AG09309 (cell line): ENCODE measurements around the gene AXL.

Experiments used
- DNase-seq: peaks from one replicate; pipeline ENCODE4 v3.0.0-alpha.2; 2010; ENCODE audit warnings: low read depth
- H3K4me3 ChIP-seq: 2 replicates; pipeline ENCODE4 v1.5.1; 2011; ENCODE audit warnings: mild to moderate bottlenecking, low read depth, low read length, moderate library complexity; ENCODE audit not compliant: control insufficient read depth
- CTCF ChIP-seq: IDR thresholded peaks from 2 replicates; pipeline ENCODE4 v1.5.1; 2011; ENCODE audit warnings: mild to moderate bottlenecking, low read depth, low read length, inconsistent platforms; ENCODE audit not compliant: insufficient read depth, control insufficient read depth; ENCODE audit errors: missing control alignments

The AXL gene

GRCh38 chr19:41263850-41264580 lies 45.0 kb downstream of the AXL start, which contains the start of gene HNRNPUL1:
Gene HNRNPUL1 (plus strand): TSS chr19:41264372. CDS start chr19:41264504, 132 bp downstream.
- peak; percentile 100 for DNase-seq
- peak within 1 kb of the TSS; percentile 94 for H3K4me3 ChIP-seq
- TF ChIP-seq CTCF: peak; percentile 10

DNA sequence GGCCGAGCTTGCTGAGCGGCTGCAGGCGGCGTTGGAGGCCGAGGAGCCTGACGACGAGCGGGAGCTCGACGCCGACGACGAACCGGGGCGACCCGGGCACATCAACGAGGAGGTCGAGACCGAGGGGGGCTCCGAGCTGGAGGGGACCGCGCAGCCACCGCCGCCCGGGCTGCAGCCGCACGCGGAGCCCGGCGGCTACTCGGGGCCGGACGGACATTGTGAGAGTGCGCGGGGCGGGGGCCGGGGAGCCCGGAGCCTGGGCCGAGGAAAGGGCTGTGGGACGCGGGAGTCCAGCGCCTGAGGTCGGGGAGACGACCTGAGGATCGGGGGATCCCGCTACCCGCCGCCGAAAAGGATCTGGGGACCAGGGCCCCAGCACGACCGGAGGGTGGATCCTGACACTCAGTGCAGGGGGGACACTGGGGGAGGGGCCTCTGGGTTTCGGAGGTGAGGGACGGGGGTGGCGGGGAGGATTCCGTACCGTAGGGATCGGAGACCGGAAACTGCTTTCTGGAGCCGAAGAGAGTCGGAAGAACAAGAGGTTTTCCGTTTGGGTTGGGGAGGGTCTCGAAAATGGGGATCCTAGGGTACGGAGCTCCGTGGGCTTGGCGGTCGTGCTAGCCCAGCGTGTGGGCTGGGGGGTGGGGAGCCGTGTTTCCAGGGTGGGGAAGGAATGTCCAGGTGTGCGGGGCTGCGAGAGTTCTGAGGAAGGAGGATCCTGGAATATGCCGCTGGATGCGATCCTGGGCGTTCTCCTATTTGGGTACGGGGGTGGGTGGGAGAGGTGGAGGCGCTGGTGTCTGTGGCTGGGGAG lies 45.8 kb downstream of the AXL start:
- no peak for TF ChIP-seq CTCF

GRCh38 chr19:41265395-41266153 lies 46.6 kb downstream of the AXL start:
- no peak for DNase-seq
- TF ChIP-seq CTCF: no peak
- H3K4me3 ChIP-seq: peak overlapping the region; percentile 94

More for the DNA sequence above, 45.8 kb downstream of the AXL start:
- H3K4me3 ChIP-seq: peak overlapping the region; percentile 94
- DNase-seq: no peak

DNA sequence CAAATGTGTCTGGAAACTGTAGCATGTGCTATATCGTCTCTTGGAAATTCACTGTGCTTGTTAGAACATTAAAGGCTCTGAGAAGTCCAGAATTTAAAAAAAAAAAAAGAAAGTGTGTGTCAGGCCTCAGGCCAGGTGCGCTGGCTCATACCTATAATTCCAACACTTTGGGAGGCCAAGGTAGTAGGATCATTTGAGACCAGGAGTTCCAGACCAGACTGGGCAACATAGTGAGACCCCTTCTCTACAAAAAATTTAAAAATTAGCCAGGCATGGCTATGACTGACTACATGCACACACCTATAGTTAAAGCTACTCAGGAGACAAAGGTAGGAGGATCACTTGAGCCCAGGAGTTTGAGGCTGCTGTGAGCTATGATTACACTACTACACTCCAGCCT lies 50.0 kb downstream of the AXL start:
- no peak for TF ChIP-seq CTCF
- DNase-seq: no peak
- no peak overlapping the region for H3K4me3 ChIP-seq

DNA sequence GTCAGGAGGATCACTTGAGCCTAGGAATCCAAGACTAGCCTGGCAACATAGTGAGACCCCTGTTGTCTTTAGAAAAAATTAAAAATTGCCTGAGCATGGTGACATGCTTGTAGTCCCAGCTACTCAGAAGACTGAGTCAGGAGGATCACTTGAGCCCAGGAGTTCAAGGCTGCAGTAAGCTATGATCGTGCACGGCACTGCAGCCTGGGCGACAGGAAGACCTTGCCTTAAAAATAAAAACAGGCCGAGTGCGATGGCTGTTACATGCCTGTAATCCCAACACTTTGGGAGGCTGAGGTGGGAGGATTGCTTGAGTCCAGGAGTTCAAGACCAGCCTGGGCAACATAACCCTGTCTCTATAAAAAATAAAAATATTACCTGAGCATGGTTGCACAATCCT lies 50.5 kb downstream of the AXL start:
- DNase-seq: no peak
- TF ChIP-seq CTCF: no peak
- H3K4me3 ChIP-seq: no peak overlapping the region

- TF ChIP-seq CTCF: no peak
- no peak overlapping the region for H3K4me3 ChIP-seq
- DNase-seq: no peak
Measured at GRCh38 chr19:41273076-41273475, 54.1 kb downstream of the AXL start.
